Measurements from ENCODE around the gene PTPRN2.
"Not testable (repeated sequence)": the region's sequence is repeated elsewhere in the genome, so short reads cannot be mapped to it uniquely, and the experiment has no call there.

Gene PTPRN2

GRCh38 chr7:157501581-157501980 lies 1086.0 kb downstream of the PTPRN2 start:
- in situ Hi-C loops (cut with MboI; ENCODE audit: low sequenced_read_pairs, unreplicated experiment), result no loop called here
- TF ChIP-seq, protein P1, sequence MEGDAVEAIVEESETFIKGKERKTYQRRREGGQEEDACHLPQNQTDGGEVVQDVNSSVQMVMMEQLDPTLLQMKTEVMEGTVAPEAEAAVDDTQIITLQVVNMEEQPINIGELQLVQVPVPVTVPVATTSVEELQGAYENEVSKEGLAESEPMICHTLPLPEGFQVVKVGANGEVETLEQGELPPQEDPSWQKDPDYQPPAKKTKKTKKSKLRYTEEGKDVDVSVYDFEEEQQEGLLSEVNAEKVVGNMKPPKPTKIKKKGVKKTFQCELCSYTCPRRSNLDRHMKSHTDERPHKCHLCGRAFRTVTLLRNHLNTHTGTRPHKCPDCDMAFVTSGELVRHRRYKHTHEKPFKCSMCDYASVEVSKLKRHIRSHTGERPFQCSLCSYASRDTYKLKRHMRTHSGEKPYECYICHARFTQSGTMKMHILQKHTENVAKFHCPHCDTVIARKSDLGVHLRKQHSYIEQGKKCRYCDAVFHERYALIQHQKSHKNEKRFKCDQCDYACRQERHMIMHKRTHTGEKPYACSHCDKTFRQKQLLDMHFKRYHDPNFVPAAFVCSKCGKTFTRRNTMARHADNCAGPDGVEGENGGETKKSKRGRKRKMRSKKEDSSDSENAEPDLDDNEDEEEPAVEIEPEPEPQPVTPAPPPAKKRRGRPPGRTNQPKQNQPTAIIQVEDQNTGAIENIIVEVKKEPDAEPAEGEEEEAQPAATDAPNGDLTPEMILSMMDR (IDR thresholded peaks at IDR 0.05; ENCODE audit: borderline replicate concordance, control extremely low read depth, extremely low read depth, insufficient read depth, missing control alignments), result no peak
- no peak for DNase-seq (ENCODE audit: low spot score)

DNA sequence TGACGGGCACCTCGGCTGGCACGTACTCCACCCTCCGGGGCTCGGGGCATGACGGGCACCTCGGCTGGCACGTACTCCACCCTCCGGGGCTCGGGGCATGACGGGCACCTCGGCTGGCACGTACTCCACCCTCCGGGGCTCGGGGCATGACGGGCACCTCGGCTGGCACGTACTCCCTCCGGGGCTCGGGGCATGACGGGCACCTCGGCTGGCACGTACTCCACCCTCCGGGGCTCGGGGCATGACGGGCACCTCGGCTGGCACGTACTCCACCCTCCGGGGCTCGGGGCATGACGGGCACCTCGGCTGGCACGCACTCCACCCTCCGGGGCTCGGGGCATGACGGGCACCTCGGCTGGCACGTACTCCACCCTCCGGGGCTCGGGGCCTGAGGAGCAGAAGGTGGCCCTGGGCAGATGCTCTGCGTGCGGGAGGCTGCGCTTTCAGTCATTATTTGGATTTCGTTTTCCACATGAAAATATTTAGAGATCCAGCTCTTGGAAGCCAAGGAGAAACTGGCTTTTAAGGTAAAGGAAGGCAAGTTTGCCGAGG lies 1086.6 kb downstream of the PTPRN2 start:
- in situ Hi-C loops (cut with MboI; ENCODE audit: low sequenced_read_pairs, unreplicated experiment); DNase-seq (ENCODE audit: low spot score): not testable (repeated sequence)

DNA sequence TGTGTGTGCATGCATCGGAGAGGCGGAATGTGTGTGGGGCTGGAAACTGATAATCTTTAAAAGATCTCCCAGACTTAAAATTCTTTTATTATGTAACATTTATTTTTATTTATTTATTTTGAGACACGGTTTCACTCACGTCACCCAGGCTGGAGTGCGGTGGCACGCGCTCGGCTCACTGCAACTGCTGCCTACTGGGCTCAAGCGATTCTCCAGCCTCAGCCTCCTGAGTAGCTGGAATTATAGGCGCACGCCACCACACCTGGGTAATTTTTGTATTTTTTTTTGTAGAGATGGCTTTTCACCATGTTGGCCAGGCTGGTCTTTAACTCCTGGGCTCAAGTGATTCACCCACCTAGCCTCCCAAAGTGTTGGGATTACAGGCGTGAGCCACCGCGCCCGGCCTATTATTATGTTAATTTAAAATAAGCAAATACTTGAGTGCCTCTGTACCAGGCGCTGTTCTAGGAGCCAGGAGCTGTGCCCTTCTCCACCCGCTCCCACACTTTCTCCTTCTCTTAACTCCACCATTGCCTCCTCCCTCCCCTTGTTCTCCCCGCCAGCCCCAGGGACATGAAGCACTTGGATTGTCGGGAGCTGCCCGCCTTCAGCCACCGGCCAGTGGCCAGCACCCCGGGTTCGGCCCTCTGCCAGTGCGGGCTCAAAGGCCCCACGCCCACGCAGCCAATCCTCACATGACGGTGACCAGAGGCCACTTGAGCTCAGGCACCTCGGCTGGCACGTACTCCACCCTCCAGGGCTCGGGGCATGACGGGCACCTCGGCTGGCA lies 1087.3 kb downstream of the PTPRN2 start:
- DNase-seq (ENCODE audit: low spot score), result no peak
- in situ Hi-C loops (cut with MboI; ENCODE audit: low sequenced_read_pairs, unreplicated experiment), result no loop called here
- TF ChIP-seq, protein P1 (IDR thresholded peaks at IDR 0.05; ENCODE audit: borderline replicate concordance, control extremely low read depth, extremely low read depth, insufficient read depth, missing control alignments), result no peak

DNA sequence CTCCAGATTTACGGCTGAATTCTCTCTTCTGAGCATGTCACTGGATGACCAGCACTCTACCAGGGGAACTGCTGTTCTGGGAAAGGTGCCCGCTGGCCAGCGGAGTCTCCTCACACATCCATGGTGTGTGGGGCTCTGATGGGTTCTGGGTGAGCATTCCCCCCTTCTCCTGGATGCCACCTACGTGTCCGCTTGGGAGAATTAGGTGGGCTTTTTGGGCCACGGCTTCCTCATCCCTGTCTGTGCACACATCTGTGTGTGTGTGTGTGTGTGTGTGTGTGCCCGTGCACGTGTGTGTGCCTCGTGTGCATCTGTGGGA lies 1087.8 kb downstream of the PTPRN2 start:
- DNase-seq (ENCODE audit: low spot score), result no peak
- in situ Hi-C loops (cut with MboI; ENCODE audit: low sequenced_read_pairs, unreplicated experiment), result no loop called here
- TF ChIP-seq, protein P1 (IDR thresholded peaks at IDR 0.05; ENCODE audit: borderline replicate concordance, control extremely low read depth, extremely low read depth, insufficient read depth, missing control alignments), result no peak

DNA sequence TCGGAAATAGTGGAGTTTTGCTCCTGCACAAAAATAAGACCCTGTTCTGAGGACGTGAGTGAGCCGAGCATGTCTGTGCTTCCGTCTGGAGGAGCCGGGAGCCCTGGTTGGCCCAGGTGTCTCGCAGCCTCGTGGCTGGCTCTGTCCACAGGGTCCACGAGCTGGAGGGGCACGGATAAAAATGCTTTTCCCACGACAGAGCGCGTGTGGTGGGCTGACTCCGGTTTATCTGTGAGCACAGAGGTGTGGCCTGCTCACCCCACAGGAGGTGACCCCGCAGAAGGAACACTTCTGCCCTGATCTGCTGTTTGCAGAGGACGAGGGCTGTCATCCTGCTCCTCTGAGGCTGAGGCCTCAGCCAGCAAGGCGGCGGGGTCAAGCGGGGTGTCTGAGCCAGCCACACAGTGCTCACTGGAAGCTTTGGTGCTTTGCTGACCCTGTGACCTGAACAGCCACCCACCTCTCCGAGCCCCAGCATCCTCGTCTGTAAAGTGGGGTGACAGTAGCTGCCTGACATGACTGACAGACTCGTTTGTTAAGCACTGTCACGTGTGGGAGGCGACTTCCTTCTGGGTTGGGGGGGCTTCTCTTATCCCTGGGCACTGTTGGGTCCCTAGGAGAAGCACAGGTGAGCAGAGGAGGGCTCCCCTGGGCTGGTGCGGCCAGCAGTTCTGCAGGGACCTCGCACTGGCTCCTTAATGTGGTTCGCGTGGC lies 1088.3 kb downstream of the PTPRN2 start:
- TF ChIP-seq, protein P1 (IDR thresholded peaks at IDR 0.05; ENCODE audit: borderline replicate concordance, control extremely low read depth, extremely low read depth, insufficient read depth, missing control alignments), result no peak
- no peak for DNase-seq (ENCODE audit: low spot score)
- in situ Hi-C loops (cut with MboI; ENCODE audit: low sequenced_read_pairs, unreplicated experiment), result no loop called here

DNA sequence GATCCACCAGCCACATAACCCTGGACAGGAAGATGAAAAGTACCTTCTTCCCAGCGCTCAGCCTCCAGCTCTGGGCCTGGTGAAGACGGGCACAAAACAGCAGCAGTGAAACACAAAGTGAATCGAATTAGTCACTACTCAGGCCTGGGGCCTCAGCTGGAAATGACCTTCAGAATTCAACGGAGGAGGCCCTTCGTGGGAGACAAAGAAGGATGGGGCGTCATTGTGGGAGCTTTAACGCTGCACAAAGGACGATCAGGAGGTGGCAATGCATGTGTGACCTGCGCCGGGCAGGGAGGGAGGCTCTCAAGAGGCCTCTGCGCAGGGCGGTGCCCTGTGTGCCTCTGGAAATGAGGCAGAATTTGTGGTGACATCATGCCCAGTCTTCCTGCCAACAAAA lies 1089.0 kb downstream of the PTPRN2 start:
- TF ChIP-seq, protein P1 (IDR thresholded peaks at IDR 0.05; ENCODE audit: borderline replicate concordance, control extremely low read depth, extremely low read depth, insufficient read depth, missing control alignments), result no peak
- in situ Hi-C loops (cut with MboI; ENCODE audit: low sequenced_read_pairs, unreplicated experiment), result no loop called here

More for the DNA sequence above, 1089.0 kb downstream of the PTPRN2 start:
- no peak for DNase-seq (ENCODE audit: low spot score)
